Hematopoietic multipotent progenitor cell treated with erythropoietin and hydrocortisone succinate and interleukin-3 and kit ligand, for 15 days (in vitro differentiated cells): ENCODE results near the gene RASSF1.

Experiments used
- DNase-seq: peaks from one replicate; pipeline ENCODE4 v3.0.0-alpha.2; 2015; ENCODE audit warnings: low spot score

The RASSF1 gene

GRCh38 chr3:50299929-50300680 lies 40.5 kb downstream of the RASSF1 start:
- DNase-seq: peak; percentile 58

- no peak for DNase-seq
These were observed 41.1 kb downstream of the RASSF1 start for GRCh38 chr3:50299638-50299928.

GRCh38 chr3:50298836-50299637 lies 41.6 kb downstream of the RASSF1 start, which contains the start of the genes HYAL3 and NAA80:
HYAL3 (minus strand) TSS chr3:50299405; CDS start chr3:50295602, 3,803 bp downstream.
NAA80 (minus strand) TSS chr3:50299405; CDS start chr3:50297463, 1,942 bp downstream.
- peak; percentile 100 for DNase-seq

DNA sequence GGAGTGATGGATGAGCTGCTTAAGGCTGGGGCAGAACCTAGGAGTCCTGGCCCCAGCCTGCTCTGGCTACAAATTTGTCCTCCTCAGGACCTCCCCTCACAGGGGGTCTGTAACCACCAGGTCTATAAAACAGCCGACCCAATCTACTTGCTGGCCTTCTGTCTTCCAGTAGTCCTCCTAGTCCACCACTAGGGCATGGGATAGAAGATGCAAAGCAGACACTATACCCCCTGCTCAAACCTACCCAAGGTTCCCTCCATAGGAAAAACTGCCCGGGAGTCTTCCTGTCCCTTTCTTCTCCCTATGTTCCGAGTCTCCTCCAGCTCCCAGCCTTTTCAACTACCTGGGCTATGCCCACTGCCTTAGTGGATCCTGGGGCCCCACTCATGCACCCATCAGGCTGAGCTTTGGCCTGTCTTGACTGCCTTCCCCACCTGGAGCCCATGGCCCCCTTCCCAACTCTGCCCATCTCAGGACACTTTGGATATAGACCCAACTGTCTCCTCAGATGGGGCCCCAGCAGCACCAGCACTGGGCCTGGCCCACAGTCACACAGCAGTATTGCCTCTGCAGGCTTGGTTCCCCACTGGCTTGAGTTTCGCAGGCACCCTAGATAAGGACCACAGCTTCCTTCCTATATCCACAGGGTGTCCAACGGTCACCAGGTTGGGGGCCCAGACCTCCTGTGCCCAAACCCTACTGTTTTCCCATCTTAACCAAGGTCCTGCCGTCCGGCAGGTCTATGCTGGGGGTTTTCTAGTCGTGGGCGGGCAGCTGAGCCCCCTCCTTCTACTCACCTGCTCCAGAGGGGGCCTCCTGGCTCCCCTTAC lies 42.5 kb downstream of the RASSF1 start:
- DNase-seq: peak; percentile 39

- DNase-seq: peak; percentile 53
These were observed 43.3 kb downstream of the RASSF1 start for GRCh38 chr3:50297384-50297775.

DNA sequence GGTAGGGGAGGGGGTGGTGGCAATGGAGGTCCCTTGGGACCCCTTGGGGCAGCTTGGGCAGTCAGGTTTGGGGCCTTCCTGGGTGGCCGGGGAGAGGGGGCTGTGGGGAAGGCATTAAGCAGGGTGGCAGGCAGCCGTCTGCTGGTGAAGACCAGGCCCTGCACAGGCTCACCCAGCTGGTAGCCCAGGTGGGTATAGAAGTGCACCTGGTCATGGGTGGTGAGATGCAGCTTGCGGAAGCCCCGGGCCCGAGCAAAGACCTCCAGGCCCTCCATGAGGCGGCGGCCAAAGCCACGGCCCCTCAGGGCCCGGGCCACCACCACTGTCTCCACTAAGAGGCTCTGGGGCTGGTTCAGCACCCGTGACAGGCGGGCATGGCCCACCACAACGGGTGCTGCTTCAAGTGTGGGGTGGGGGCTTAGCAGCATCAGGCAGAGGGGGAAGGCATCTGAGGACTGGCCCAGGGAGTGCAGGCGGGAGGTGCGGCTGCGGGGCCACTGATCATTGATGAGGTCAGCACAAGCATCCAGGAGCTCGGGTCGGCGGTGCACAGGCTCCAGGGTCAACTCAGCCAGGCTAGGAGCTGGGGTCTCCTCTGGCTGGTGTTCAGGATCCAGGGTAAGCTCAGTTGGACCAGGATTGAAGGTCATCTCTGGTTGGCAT lies 43.8 kb downstream of the RASSF1 start:
- no peak for DNase-seq

DNA sequence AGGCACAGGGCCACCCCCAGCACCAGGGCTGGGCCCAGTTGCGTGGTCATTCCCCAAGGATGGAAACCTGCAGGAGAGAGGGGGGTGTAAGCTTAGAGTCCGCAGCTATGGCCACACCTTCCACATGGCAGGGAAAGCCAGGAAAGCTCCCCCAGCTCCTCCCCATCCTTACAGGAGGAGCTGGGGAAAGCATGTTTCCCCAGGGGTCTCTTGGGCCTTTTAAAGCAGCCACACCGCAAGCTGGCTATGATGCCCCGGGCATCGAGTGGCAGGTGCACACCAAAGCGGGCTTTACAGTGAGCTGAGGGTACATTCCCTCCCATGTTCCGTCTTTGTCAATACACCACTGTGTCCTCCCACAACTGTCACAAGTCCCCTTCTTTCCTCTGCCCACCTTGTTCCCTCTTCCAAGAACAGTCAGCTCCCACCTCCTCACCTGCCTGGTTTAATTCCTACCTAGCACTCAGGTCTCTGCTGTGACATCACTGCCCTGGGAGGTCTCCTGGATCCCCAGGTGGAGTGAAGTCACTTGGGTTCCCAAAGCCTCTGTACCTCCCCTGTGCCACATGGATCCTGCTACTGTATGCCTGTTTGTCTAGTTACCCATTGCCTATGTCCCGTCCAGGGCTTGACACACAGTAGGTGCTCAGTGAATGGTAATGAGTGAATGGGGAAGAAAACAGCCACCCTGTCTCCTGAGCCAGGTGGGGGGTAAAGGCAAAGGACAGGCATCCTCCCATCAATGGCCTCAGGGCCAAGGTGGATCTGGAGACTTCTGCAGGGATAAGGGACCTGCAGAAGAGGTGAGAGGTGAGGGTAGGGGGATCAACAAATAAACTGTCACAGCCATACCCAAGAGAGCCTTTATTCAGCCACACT lies 44.8 kb downstream of the RASSF1 start:
- DNase-seq: no peak

- DNase-seq: no peak
These were observed 45.9 kb downstream of the RASSF1 start for GRCh38 chr3:50294492-50295403.

- no peak for DNase-seq
These were observed 46.5 kb downstream of the RASSF1 start for GRCh38 chr3:50294089-50294488.

DNA sequence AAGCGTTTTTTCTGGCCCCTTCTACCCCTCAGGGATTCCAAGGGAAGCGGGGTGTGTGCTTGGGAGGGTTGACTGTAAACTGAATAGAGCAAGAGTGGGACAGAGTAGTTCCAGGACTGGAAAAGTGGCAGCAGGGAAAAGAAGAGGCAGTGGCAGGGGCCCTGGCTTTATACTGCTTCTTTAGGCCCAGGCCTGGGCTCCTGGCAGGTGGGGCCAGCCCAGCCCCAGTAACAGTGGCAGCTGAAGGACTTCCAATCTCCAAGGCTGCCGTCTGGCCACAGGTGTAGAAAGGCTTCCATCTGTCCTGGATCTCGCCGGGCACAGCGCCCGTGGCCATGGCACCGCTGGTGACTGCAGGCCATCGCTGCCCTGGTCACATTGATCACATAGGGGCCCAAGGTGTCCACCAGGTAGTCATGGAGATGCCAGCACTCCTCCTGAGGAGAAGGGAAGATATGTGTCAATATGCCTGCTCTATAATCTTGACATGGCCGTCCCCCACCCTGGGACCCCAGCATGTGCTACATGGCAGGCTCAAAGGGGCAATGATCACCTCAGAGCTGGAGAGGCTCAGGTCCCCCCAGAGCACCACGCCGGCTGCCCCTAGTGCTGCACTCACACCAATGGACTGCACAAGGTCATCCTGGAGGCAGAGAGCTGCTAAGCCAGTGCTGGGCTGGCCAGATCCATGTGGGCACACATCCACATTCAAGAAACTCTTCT lies 47.4 kb downstream of the RASSF1 start:
- no peak for DNase-seq

DNA sequence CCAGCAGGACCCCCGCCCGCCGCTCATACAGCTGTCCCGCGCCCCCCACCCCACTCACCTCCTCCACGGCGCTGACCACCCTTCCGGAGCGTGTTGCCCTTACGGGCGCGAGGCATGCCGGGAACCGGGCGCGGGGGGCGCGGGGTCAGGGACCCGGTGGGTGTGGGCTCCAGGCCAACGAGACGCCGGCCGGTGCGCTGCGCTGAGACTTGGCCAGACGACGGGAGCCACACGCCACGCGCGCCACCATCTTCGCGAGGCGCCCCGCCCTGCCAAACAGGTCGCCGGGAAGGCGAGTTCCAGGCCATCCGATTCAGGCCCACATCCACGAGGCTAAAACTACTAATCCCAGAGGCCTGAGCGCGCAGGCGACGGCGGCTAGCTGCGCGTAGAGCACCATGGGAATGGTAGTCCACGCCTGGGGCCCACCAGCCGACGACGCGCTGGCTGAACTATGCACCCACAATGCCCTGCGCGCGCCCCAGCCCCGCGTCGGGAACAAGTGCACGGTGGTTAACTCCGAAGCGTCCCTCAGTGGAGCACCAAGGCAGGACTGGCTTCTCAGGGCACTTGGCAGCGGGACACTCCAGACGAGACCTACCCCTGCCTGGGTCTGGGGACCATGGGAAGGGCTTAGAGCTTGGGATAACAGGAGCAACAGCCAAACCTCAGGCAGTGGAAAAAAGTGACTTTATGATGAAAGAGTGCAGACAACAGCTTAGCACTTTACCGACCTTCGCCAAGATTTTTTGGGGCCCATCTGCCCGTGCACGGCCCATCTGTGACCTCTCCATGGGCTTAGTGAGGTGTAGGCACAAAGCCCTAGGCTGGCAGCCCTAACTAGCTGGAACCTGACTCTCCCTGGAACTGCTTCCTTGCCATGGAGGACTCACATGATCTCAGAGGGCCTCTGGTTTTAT lies 48.2 kb downstream of the RASSF1 start, which contains the start of gene IFRD2:
TSS of gene IFRD2 (minus strand) at position 271 of the 920 bp plus-strand sequence. CDS start at position 116, 155 bp downstream.
- DNase-seq: peak; percentile 97

DNA sequence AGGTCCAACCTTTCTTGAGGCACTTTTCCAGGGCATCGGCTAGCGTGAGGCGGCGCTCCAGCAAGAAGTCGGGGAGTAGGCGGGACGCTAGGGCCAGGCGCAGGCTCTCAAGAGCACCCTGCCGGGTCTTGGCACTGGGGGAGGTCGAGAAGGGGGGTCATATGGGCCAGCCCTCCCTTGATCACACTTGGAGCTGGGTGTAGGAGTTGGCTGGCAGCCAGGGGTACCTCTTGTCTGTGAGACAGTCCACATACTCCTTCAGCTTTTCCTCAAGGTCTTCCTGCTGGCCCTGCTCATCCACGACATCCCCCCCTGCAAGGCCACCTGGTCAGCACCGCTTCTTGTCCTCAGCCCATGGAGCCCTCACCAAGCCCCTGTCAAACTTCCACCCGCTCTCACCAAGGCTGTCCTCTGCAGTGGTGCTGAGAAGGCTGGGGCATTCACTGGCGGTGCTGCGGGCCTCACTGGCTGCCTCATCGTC lies 50.4 kb downstream of the RASSF1 start:
- no peak for DNase-seq

- no peak for DNase-seq
These were observed 51.5 kb downstream of the RASSF1 start for GRCh38 chr3:50289130-50289529.

GRCh38 chr3:50288387-50289007 lies 52.1 kb downstream of the RASSF1 start:
- DNase-seq: no peak

DNA sequence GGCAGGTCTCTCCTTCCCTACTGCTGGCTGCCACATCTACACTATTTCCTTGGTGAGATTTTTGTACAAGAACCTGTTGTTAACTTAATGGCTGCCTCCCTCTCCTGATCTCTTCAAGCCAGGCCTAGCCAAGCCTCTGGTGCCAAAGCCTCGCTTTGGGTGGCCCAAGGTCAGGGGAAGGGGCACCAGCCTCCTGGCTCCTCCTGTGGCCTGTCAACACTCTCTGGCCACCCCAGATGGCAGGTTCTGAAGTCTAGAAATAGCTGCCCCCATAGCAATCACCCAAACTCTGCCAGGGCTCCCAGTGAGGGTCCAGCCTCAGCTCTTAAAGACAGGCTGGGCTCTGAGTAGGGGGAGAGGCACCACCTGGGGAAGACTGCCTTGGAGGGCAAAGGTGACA lies 53.4 kb downstream of the RASSF1 start:
- DNase-seq: no peak

DNA sequence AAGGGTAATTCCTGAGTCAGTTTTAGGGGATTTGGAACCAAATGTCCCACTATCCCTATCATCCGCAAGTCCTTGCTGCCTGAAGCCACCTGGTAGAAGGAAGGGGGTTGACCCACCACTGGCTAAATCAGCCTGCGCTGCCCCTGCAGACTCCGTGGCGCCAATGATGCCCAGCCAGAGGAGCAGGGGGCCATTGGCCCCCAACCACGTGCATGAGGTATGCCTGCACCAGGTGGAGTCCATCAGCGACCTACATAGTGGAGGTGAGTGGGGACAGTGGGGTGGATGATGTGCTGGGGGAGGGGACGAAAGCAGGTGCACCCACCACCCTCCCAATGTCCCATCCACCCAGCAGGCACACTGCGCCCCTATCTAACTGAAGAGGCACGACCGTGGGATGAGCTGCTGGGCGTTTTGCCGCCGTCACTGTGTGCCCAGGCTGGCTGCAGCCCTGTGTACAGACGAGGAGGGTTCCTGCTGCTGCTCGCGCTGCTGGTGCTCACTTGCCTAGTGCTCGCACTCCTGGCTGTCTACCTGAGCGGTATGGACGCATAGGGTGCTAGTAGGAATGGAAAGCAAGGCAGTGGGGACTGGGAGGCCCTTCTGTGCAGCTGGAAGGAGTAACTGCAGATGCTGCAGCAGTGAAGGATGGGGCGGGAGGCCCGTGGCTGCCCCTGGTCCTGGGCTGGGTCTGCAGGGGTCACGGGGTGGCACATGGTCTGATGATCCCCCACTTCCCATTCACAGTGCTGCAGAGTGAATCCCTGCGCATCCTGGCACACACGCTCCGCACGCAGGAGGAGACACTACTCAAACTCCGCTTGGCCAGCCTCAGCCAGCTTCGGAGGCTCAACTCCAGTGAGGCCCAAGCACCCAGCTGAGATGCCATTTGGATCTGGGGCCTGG lies 54.1 kb downstream of the RASSF1 start:
- no peak for DNase-seq
